Measurements from ENCODE around the gene GALNT7. TPM values are rescaled to one million over a fixed set of nuclear protein-coding genes. Genes with fewer than 3 reads are reported as not detected.

The GALNT7 gene
- total RNA-seq, 4 donors from 2014 or later: 31.4 to 124 (median 105) TPM

- Histone ChIP-seq H3K4me3 (no peak overlapping the region), H3K9me3 (peaks cover 0 to 5% of the 10 kb centered on the region in 2 donors), H3K27me3 (no peaks in the 10 kb centered on the region), H3K36me3 (no peaks in the 10 kb centered on the region), H3K27ac (no peak overlapping the region), H3K4me1 (peaks cover 0 to 11% (median 3%) of the 10 kb centered on the region in 4 donors)
- 91 to 93% methylated on average over 7 of the region's 7 CpGs for WGBS, 2 donors (ENCODE audit: low coverage in 1 of 2)
- in situ Hi-C loops (cut with MboI; ENCODE audit: low pct_ligation_motif_present in 1 of 4, low pct_unique_long_range_greater_than_20kb in 1 of 4, low sequenced_read_pairs in 3 of 4): no loop called here
- TF ChIP-seq CTCF (IDR thresholded peaks at IDR 0.05) (no peak), EP300 (IDR thresholded peaks at IDR 0.05; ENCODE audit: low read depth) (no peak), POLR2AphosphoS5 (IDR thresholded peaks at IDR 0.05) (no peak), POLR2A (IDR thresholded peaks at IDR 0.05) (no peak)
- DNase-seq: no peak
- intact Hi-C loops (cut with DNase I; ENCODE audit: low total_unique reads): no loop called here
Measured at GRCh38 chr4:173208420-173208819, 39.8 kb downstream of the GALNT7 start.

GRCh38 chr4:173211222-173211621 lies 42.6 kb downstream of the GALNT7 start:
- intact Hi-C loops (cut with DNase I; ENCODE audit: low total_unique reads) (no loop called here), in situ Hi-C loops (cut with MboI; ENCODE audit: low pct_ligation_motif_present in 1 of 4, low pct_unique_long_range_greater_than_20kb in 1 of 4, low sequenced_read_pairs in 3 of 4) (no loop called here)
- TF ChIP-seq POLR2AphosphoS5 (IDR thresholded peaks at IDR 0.05) (no peak), EP300 (IDR thresholded peaks at IDR 0.05; ENCODE audit: low read depth) (no peak), POLR2A (IDR thresholded peaks at IDR 0.05) (no peak), CTCF (IDR thresholded peaks at IDR 0.05) (no peak)
- peaks cover 0 to 11% (median 3%) of the 10 kb centered on the region in 4 donors for H3K4me1 ChIP-seq
- no peak for DNase-seq
- H3K4me3 ChIP-seq: no peak overlapping the region
- H3K27me3 ChIP-seq: no peaks in the 10 kb centered on the region
- H3K36me3 ChIP-seq: no peaks in the 10 kb centered on the region
- 86 to 93% methylated on average over 1 of the region's 1 CpG for WGBS, 2 donors (ENCODE audit: low coverage in 1 of 2)
- no peak overlapping the region for H3K27ac ChIP-seq
- no peaks in the 10 kb centered on the region for H3K9me3 ChIP-seq

- Histone ChIP-seq H3K4me1 (peaks cover 0 to 13% (median 4%) of the 10 kb centered on the region in 4 donors), H3K9me3 (no peaks in the 10 kb centered on the region), H3K27me3 (no peaks in the 10 kb centered on the region), H3K4me3 (no peak overlapping the region), H3K27ac (no peak overlapping the region), H3K36me3 (no peaks in the 10 kb centered on the region)
- WGBS, 2 donors (ENCODE audit: low coverage in 1 of 2): 43 to 50% methylated on average over 1 of the region's 1 CpG
- TF ChIP-seq CTCF (IDR thresholded peaks at IDR 0.05): no peak
- TF ChIP-seq POLR2AphosphoS5 (IDR thresholded peaks at IDR 0.05): no peak
- no peak for TF ChIP-seq EP300 (IDR thresholded peaks at IDR 0.05; ENCODE audit: low read depth)
- in situ Hi-C loops (cut with MboI; ENCODE audit: low pct_ligation_motif_present in 1 of 4, low pct_unique_long_range_greater_than_20kb in 1 of 4, low sequenced_read_pairs in 3 of 4): no loop called here
- intact Hi-C loops (cut with DNase I; ENCODE audit: low total_unique reads): no loop called here
- DNase-seq: no peak
Measured at GRCh38 chr4:173211838-173212237, 43.2 kb downstream of the GALNT7 start.

GRCh38 chr4:173212379-173212778 lies 43.8 kb downstream of the GALNT7 start:
- H3K27ac ChIP-seq: no peak overlapping the region
- H3K4me1 ChIP-seq: peaks cover 0 to 18% (median 7%) of the 10 kb centered on the region in 4 donors
- no peak overlapping the region for H3K4me3 ChIP-seq
- no peak for DNase-seq
- H3K9me3 ChIP-seq: no peaks in the 10 kb centered on the region
- in situ Hi-C loops (cut with MboI; ENCODE audit: low pct_ligation_motif_present in 1 of 4, low pct_unique_long_range_greater_than_20kb in 1 of 4, low sequenced_read_pairs in 3 of 4): no loop called here
- 51 to 54% methylated on average over 1 of the region's 1 CpG for WGBS, 2 donors (ENCODE audit: low coverage in 1 of 2)
- intact Hi-C loops (cut with DNase I; ENCODE audit: low total_unique reads): no loop called here
- no peaks in the 10 kb centered on the region for H3K36me3 ChIP-seq
- H3K27me3 ChIP-seq: no peaks in the 10 kb centered on the region
- TF ChIP-seq EP300 (IDR thresholded peaks at IDR 0.05; ENCODE audit: low read depth) (no peak), CTCF (IDR thresholded peaks at IDR 0.05) (no peak), POLR2A (IDR thresholded peaks at IDR 0.05) (no peak), POLR2AphosphoS5 (IDR thresholded peaks at IDR 0.05) (no peak)
